ENCODE results near the gene CCPG1. TPM values are rescaled to one million over a fixed set of nuclear protein-coding genes. Genes with fewer than 3 reads are reported as not detected.

The CCPG1 gene
- total and polyA plus RNA-seq, 10 of the 15 experiments (the other 5 are each of a cell fraction or from before 2014, with no cell fraction given) = 5.1 to 15.8 (median 10.0) TPM

DNA sequence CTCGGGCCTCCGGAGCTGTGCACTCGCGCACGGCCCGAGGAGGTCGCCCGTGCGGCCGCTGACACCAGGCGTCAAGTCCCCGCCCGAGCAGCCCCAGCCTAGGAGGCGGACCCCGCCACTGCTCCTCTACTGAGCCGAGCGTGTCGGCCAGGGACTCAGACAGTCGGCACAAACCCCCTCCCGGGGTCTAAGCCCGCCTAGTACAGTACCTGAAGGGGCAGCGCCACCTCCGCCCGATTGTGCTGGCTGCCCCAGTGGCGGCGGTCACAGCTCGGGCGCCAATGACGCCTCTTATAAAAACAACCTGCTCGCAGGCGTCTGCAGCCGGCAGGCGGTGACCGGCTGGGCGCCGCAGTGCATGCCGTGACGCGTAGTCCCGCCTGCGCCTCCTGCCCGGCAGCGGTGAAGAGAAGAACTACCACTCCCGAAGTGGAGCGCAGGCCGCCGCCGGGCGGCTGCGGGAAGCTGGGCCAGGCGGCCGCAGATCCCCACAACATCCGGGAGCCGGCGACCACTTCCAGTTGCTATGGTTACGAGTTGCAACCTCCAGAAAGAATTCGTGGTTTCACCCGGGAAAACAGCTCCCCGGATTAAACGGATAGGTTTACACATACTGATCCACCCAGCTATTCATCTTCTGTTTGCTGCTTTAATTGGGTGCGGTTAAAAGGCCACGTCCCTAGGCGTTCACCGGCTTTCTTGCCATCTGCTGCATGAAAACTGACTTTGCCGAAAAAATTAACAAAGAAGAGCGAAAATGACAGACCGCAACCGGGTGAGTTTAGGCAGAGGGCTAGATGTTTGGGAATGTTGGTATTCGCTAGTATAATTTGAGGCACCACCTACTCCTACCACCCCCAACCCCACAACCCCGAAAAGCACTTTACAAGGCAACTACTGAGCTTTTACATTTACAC lies at the start of gene CCPG1, which contains the start of gene PIERCE2 (continued):
- TF ChIP-seq, protein P1, sequence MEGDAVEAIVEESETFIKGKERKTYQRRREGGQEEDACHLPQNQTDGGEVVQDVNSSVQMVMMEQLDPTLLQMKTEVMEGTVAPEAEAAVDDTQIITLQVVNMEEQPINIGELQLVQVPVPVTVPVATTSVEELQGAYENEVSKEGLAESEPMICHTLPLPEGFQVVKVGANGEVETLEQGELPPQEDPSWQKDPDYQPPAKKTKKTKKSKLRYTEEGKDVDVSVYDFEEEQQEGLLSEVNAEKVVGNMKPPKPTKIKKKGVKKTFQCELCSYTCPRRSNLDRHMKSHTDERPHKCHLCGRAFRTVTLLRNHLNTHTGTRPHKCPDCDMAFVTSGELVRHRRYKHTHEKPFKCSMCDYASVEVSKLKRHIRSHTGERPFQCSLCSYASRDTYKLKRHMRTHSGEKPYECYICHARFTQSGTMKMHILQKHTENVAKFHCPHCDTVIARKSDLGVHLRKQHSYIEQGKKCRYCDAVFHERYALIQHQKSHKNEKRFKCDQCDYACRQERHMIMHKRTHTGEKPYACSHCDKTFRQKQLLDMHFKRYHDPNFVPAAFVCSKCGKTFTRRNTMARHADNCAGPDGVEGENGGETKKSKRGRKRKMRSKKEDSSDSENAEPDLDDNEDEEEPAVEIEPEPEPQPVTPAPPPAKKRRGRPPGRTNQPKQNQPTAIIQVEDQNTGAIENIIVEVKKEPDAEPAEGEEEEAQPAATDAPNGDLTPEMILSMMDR (IDR thresholded peaks at IDR 0.05 in 2 of 3, conservative IDR thresholded peaks at IDR 0.05 in 1 of 3; ENCODE audit: control insufficient read depth in 2 of 3, extremely low read depth in 1 of 3, insufficient read depth in 1 of 3, low read depth in 3 of 3, low read length in 3 of 3) = peak; percentile 58 to 73 (median 64)
- TF ChIP-seq SMC3 (IDR thresholded peaks at IDR 0.05; ENCODE audit: borderline replicate concordance, low read length) (no peak), HDGF (IDR thresholded peaks at IDR 0.05) (peak; percentile 74), MEF2A (IDR thresholded peaks at IDR 0.05; ENCODE audit: insufficient read depth, low read depth, low read length) (0 out of 2 replicates have a peak, but pooled peaks have one; percentile 19), NR2C2 (IDR thresholded peaks at IDR 0.05; ENCODE audit: borderline replicate concordance, control insufficient read depth, insufficient read length, low read depth) (no peak), ATF7 (IDR thresholded peaks at IDR 0.05; ENCODE audit: low read depth) (peak; percentile 37; the same call in 1 of the 2 replicates), RAD51 (IDR thresholded peaks at IDR 0.05) (no peak), ETV6 (conservative IDR thresholded peaks at IDR 0.05 in 1 of 2, IDR thresholded peaks at IDR 0.05 in 1 of 2; ENCODE audit: borderline replicate concordance in 1 of 2, low read depth in 1 of 2) (no peak), RAD21 (IDR thresholded peaks at IDR 0.05; ENCODE audit: insufficient read depth, low read depth, low read length) (no peak), CHD2 (IDR thresholded peaks at IDR 0.05; ENCODE audit: borderline replicate concordance, low read depth, low read length) (no peak), BMI1 (IDR thresholded peaks at IDR 0.05; ENCODE audit: borderline replicate concordance) (peak; percentile 99), CREM (IDR thresholded peaks at IDR 0.05; ENCODE audit: low read depth) (peak; percentile 93), NFXL1 (IDR thresholded peaks at IDR 0.05; ENCODE audit: borderline replicate concordance) (no peak)
- TF ChIP-seq, protein P2, sequence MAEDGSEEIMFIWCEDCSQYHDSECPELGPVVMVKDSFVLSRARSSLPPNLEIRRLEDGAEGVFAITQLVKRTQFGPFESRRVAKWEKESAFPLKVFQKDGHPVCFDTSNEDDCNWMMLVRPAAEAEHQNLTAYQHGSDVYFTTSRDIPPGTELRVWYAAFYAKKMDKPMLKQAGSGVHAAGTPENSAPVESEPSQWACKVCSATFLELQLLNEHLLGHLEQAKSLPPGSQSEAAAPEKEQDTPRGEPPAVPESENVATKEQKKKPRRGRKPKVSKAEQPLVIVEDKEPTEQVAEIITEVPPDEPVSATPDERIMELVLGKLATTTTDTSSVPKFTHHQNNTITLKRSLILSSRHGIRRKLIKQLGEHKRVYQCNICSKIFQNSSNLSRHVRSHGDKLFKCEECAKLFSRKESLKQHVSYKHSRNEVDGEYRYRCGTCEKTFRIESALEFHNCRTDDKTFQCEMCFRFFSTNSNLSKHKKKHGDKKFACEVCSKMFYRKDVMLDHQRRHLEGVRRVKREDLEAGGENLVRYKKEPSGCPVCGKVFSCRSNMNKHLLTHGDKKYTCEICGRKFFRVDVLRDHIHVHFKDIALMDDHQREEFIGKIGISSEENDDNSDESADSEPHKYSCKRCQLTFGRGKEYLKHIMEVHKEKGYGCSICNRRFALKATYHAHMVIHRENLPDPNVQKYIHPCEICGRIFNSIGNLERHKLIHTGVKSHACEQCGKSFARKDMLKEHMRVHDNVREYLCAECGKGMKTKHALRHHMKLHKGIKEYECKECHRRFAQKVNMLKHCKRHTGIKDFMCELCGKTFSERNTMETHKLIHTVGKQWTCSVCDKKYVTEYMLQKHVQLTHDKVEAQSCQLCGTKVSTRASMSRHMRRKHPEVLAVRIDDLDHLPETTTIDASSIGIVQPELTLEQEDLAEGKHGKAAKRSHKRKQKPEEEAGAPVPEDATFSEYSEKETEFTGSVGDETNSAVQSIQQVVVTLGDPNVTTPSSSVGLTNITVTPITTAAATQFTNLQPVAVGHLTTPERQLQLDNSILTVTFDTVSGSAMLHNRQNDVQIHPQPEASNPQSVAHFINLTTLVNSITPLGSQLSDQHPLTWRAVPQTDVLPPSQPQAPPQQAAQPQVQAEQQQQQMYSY (CRISPR knock-in tag; IDR thresholded peaks at IDR 0.05) = no peak

Measured in GM12878 (cell line).